ENCODE data around the gene CHST11.
A peak's percentile ranks its signal among the peaks of the same experiment; 100 is the strongest.
"Not testable (repeated sequence)": the region's sequence is repeated elsewhere in the genome, so short reads cannot be mapped to it uniquely, and the experiment has no call there.

Gene CHST11

DNA sequence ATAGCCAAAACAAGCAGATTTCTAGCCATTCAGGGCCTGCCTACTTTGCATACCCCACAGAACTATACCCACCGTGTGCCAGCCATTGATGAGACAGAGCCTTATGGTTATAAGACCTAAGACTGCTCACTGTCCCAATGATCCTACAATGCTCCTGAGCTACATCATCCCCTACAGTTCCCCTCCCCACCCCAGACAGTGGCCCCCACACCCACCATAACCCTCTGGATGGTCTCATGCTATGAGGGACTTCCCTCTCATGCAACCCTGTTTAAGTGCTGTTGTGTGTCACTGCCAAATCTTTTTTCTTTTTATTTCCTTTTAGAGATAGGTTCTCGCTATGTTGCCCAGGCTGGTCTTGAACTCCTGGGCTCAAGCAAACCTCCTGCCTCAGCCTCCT lies 75.9 kb downstream of the CHST11 start:
- no peak for DNase-seq

DNA sequence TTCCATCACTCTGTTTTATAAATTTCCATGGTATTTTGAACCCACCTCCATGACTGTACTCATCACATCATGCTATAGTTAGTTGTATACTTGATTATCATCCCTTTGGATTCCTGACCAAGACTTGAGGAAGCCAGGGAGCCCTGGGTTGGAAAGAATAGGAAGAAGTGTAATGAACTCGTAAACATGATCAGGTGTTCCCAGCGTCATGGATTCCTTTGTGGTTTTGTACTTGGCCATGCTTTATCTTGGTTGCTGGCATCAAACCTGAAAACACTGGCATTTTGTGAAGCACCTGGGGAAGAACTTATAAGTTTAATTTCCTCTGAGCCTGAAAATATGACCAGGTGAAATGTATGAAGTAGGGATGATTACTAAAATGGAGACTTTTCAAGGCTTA lies 76.4 kb downstream of the CHST11 start:
- no peak for DNase-seq

DNA sequence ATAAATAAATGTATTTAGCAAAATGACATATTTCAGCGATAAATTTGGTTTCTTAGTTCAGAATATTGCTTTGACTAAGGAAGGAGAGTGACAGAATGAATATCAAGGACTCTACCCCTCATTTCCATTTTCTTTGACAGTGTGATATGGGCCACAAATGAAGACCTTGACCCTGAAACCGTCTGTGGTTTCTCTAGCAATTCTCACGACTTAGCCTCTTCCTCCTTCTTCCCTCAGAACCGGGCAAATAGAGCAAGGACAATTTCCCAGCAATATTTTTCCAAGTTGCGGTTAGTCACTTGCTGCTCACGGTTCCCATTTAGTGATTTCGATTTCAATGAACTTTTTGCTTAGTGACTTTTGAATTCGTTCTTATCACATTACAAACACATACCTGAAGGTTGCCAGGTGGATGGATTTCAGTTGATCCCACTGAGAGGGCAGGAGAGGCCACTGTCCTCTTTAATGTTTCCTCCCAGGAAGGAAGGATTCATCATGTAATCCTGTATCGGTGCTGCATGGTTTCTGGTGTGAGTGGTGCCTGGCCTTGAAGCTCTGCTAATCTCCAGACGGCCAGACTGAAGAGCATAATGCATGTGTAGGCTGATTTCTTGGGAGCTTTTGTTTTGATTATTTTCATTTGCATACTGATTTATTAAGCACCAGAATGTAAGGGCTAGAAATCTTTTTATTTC lies 77.6 kb downstream of the CHST11 start:
- DNase-seq, result no peak

DNA sequence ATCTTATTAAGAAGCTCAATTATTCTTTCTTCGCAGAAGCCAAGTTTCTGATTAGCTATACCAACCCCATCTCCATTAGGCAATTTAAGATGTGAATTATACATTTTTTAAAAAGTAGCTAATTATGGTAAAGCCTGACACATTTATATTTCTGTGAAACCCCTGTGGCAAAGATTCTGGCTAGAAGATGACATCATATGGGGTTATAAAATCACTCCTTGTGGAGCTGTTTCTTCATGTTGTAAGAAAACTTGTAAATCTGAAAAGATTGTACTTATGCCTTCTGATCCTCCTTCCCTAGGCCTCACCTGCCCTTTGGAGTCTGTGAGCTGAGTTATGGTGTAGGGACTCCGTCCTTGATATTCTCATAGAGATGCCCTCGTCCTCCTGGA lies 78.1 kb downstream of the CHST11 start:
- DNase-seq, result no peak

DNA sequence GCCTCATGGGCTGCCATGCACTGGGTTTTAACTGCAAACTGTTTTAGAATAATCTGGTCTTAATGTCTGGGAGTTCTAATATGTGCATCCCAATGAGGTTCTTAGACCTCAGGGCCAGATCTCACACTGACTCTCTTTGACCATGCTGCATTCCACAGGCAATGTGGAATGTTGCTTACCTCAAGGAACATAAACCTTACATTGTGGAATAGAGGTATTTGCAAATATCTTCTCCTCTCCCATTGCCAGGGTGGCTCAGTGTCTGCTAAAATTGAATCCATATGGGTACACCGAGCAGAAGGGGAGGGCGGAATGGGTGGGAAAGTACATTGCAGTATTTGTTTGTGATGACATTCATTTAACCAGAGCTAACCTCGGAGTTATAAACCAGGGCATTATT lies 78.6 kb downstream of the CHST11 start:
- no peak for DNase-seq

DNA sequence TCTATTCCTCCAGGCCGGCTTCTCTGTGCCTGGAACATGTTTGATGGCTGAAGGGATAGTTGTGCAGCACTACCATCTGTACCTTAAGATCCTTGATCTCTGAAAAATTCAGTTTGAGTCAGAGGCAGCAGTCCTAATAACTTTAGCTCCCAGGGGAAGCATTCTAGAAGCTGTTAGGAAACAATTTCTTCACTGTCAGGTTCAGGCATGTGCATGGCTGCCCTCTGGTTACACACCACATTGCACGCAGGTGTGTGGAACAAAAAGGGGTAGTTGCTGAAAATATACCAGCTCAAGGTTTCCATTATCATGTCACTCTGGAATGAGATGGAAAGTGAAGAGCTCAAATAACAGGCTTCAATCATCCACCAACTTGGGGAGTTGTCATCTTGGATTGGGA lies 80.1 kb downstream of the CHST11 start:
- DNase-seq, result no peak

DNA sequence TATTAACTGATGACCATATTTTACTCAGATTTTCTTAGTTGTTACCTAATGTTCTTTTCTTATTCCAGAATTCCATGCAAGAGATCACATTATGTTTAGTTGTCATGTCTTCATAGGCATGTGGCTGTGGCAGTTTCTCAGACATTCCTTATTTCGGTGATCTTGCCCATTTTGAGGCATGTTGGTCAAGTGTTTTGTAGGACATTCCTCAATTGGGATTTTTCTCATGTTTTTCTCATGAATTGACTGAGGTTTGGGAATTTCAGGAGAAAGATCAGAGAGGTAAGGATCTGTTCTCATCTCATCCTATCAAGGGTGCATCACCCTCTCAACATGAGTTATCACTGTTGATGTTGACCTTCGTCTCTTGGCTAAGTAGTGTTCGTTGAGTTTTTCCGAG lies 81.3 kb downstream of the CHST11 start:
- no peak for DNase-seq

DNA sequence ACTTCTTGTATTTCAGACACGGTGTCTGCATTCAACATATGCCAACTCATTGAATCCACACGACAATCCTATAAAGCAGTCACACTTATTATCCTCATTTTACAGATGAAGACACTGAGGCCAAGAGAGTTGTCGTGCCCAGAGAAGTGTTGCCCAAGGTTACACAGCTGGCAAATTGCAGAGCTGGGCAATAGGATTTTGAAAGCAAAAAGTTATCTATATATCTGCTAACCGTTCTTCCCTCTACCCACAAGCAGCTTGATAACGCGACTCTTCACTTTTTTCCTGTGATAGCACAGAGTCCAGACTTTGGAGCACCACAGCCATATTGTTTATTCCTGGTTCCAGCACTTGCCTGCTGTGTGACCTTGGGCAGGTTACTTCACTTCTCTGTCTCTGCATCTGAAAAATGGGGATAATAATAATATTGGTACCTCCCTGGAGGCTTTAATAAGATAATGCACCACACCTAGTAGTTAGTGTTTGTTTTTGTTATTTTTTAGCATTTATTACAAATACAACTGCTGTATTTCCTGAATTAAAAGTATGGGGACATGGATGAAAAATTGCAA lies 82.2 kb downstream of the CHST11 start:
- DNase-seq, result no peak

DNA sequence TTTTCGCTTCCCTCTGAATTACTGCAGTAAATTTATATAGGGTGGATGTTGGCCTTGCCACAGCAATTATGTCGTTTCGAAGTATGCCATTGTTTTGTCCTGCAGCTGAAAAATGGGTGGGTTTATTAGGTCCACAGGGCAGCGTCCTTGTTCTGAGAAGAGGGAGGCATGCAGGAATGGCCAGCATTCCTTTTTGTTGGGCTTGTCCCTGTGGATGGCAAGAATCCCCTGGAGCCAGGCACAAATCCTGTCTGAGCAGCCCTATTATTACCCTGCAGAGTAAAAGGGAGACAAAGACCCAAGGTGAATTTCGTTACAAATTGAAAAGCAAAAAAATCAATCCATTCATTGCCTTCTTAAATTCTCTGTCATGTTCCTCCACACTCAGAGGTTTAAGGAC lies 88.1 kb downstream of the CHST11 start:
- no peak for DNase-seq

DNA sequence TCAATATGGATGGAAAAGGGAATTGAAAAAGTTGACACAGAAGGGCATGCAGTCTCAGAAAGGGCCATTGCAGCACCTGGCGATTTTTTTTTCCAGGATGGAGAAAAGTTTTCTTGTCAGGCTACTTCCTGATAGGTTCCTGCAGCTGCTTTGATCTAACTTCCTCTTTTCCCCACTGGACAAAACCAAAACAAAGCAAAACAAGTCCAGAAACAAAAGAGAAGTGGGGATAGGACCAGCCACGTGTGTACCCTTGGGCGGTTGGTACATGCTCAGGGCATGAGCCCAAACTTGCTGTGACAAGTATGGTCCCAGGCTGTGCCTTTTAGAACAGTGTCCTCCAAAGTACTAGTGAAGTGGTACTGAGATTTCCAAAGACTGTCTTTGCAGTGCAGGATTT lies 89.8 kb downstream of the CHST11 start:
- DNase-seq, result no peak

DNA sequence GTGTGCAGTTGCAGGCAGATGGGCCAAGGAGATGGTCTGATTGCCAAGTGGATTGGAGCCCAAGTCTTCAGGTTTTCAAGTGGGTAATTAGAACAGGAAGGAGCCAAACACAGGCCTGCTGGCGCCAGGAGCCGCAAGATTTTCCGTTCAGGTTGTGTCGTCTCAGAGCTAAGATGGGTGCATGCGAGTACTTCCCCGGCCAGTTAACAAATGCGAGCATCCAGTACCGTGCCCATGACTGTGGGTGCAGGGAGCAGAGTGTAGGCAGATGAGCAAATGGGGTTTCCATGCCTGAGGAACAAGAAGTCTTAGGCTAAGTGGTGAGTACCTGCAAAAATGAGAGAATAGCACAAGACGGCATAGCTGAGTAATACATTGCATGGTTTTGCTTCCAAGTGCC lies 90.5 kb downstream of the CHST11 start:
- DNase-seq, result no peak

DNA sequence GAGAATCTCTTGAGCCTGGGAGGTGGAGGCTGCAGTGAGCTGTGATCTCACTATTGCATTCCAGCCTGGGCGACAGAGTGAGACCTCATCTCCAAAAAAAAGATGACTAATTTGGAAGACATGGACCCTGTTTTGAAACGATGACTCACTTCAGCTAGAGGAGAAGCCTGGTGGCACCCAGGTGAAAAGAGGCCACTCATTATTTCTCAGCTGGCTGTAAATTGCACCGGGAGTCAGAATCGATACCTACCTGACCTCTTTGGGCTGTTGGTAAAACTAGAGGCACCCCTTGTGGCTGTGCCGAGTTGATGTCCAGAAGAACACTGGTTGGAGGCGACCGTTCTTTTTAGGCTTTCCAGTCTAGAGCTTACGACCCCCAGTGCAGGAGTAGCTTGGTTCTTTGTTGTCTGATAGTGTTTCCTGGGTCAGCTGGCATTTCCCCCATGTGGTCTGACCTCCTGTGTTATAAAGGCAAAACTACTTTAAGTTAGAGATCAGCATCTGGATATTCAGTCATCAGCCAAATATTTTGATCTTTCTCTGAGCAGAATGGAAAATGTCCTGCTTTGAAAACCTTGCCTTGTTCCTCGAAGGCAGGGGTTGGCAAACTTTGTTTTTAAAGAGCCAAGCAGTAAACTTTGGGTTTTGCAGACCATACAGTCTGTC lies 93.2 kb downstream of the CHST11 start:
- DNase-seq, result peak; percentile 11

DNA sequence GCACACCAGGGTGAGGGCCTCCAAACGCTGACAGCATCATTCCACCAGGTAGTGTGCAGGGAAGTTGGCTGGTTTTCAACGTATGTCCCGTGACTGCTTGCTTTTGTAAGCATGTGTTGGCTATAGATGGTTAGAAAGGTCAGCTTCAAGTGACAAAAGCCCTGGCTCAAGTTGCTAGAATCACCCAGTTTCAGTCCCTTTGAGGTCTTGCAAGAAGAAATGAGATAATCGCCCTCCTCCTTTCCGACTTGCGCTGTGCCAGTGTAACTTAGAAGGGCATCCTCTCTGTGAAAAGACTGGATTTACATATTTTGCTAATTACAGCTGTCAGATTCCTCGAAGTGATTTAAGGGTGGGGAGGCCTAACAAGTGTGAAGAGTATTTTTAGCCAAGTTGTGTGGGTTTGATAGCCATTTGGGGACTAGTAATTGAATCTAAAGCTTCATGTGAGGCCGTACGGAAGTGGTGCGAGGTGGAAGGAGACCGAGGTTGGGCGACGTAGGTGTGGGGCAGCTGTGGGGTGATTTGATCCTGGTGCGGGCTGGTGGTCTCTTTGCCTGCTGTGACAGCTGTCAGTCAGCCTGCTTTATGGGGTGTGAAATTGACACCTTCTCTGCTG lies 94.7 kb downstream of the CHST11 start:
- no peak for DNase-seq

DNA sequence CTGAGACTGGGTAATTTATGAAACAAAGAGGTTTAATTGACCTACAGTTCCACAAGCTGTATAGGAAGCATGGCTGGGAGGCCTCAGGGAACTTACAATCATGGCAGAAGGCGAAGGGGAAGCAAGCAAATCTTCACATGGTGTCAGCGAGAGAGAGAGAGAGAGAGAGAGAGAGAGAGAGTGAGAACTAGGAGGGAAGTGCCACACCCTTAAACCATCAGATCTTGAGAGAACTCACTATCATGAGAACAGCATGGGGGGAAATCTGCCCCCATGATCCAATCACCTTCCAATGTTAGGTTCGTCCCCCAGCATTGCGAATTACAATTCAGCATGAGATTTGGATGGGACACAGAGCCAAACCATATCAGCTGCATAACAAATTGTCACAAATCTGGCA lies 96.7 kb downstream of the CHST11 start:
- no peak for DNase-seq

DNA sequence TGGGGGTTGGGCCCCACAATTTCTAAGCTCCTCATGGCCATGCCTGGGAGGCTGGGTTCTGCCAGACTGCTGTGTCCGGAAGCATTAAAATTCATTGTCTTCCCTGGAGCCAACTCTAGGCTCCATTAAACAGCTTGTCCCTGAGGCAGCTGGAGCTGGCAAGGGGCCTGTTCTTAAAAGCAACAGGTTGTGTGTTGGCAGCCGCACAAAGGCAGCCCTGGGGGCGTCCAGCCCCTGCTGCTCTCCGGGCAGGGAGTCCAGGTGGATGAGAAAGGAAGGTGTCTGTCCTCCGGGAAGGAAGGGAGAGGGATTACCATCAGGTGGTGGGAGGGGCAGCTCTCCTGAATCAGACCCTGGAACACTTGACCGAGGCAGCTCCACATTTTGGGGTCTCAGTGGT lies 98.9 kb downstream of the CHST11 start:
- DNase-seq, result no peak

DNA sequence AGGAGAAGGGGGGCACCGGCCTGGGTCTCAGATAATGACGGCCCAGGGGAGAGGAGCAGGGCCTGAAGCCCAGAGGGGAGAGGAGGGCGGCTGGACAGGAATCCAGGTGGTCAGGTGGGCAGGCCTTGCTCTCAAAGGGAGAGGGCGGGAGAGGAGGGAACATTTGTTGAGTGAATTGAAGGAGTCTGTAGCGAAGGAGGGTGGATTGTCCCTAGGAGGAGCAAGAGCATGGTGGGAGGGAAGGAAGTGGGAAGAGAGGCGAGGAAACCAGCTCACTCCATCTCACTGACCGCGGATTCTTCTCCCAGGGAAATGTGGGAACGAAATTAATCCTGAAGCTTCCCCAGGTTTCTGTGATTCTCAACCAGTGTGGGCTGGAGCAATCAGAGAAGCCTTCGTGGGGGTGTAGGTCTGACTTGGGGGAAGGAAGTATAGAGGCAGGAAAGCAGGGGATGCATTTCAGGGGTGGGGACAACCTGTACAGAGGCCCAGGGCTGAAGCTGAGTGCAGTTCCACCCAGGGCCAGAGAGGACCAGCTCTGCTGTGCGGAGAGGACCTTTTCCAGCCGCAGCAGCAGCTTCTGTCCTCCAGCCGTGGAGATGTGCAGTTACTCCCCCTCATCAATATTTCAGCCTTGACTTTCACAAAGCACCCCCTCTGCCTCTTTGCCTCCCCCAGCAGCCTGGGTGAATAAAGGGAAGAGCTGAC lies 100.9 kb downstream of the CHST11 start:
- DNase-seq, result no peak

DNA sequence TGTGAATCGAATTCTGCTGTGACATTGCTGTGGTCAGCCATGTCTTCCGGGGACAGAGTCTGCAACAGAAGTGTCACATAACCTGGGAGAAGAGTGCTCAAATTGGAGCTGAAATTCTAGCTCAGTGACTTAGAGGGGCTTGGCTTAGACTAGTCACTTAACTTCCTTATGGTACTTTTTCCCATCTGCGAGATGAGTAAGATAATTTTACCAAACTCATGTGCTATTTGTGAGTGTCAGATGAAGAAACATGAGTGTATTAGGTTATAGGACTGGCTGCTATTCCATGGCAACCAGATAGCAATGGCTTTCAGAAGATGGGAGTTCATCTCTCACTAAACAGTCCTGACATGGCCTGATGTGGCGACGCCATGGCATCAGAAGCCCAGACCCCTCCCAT lies 104.1 kb downstream of the CHST11 start:
- DNase-seq, result no peak

DNA sequence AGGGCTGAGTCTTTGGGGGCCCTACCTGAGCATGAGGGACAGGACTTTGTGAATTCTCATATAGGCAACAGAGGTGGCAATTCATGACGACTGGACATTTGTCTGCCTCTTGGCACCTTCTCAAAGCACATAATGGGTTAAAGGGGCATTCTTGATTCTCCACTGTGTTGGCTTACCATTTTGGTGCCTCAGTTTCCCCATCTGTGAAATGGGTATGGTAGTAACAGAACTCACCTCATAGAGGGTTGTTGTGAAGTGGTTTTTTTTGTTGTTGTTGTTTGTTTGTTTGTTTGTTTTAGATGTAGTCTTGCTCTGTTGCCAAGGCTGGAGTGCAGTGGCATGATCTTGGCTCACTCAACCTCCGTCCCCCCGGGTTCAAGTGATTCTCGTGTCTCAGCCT lies 106.0 kb downstream of the CHST11 start:
- DNase-seq, result no peak

DNA sequence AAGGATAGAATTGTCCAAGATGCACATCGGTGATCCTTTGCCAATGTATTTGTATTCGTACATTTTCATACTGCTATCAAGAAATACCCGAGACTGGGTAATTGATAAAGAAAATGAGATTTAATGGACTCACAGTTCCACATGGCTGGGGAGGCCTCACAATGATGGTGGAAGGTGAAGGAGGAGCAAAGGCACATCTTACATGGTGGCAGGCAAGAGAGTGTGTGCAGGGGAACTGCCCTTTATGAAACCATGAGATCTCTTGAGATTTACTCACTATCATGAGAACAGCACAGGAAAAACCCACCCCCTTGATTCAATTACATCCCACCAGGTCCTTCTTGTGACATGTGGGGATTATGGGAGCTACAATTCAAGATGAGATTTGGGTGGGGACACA lies 107.9 kb downstream of the CHST11 start:
- not testable (repeated sequence) for DNase-seq

DNA sequence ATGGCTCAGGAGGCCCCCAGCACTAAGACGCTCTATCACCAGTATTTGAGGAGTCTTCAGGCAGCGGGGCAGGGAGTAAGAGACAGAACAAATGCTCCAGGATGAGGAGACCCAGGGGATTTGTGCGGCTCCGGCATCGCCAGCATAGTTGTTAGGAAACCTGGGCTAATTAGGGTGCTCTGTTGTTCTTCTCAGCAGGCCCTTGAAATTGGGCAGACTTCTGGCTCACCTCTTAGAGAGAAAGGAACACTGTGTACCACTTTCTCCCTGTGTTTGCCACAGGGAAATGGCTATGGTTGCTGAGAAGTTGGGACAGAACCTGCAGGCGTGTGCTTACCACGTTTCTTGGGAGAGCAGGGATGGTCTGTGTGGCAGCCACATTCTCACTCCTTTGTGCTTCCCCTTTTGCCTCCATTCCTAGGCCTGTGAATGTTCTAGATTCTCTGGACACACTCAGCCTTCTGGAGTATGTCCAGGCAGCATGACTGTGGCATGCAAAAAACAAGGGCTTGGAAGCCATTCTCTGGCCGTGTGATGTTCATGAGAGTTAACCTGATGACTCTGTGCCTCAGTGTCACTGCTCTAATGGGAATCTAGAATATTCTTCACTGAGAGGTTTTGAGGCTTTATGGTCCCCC lies 109.0 kb downstream of the CHST11 start:
- DNase-seq, result no peak

DNA sequence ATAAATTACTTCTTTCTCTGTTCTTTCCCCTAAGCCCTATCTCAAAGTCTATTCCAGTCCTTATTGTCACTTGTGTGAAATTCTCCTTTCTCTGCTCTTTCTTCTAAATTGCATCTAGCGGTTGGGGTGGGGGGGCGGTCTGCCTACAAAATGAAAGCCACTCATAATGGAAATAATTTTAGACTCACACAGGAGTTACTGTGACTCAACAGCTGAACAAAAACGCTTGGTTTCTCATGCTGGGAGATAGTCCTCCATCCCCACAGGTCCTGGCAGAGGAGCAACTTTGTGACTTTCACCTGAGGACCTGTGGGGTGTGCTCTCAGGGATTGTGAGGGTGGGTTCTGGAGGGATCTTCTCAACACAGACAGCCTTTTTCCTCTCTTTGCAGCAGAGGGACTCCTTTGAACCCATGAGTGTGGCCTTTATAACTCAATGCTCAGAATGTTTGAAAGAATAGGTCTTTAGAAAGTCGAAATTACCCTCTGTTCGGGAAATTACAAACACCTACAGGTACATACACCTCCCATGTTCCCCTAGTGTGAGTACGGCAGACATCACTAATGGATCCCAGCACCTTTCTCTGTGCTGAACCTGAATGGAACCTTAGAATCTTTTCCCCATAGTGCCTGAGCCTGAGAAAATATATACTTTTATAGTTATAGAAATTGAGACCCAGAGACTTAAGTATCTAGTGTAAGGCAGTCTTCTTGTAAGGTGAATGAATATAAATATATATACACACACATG lies 109.7 kb downstream of the CHST11 start:
- peak; percentile 58 for DNase-seq

DNA sequence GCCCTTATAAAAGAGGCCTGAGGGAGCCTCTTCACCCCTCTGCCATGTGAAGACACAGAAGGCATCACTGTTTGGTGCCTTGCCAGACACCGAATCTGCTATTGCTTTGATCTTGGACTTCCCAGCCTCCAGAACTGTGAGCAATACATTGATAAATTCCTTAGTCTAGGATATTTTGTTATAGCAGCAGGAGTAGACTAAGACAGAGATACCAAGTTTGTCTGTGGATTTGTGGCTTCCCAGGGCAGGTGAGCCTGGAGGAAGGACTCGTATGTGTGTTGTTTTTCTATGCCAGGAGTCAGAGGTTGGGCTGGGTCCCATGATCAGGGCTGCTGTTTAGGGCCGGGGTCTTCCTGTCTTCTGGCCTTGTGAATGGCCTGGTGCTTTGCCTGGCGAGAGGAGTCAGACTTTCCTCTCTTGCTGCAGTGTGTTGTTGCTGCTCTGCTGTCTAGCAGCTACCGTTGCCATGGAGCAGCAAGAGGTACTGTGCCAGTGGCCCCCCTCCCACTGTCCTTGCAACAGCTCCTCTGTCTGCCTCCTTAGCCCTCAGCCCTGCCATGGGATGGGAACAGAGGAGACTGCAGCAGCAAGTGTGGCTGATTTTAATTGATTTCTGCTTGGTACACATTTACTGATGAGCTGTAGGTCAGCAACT lies 111.2 kb downstream of the CHST11 start:
- DNase-seq, result no peak

Measured in activated CD4-positive, alpha-beta T cell treated with anti-CD3 and anti-CD28 coated beads, Interleukin-10, Interleukin-2, amounts not matched to agents 100 ng/mL and 50 ng/mL, durations not matched to agents 16 hours and 8 hours (primary cell).